Erythroblast (primary cell): ENCODE data around the gene ZNF22.

ENCODE experiments used
- GATA1 ChIP-seq: IDR thresholded peaks from 2 replicates; pipeline ENCODE4 v1.6.1; 2011; ENCODE audit warnings: low read depth, mild to moderate bottlenecking, control low read depth, low read length, moderate library complexity
- POLR2A ChIP-seq: IDR thresholded peaks from 2 replicates; pipeline ENCODE4 v1.6.1; 2011; ENCODE audit warnings: mild to moderate bottlenecking, low read length

DNA sequence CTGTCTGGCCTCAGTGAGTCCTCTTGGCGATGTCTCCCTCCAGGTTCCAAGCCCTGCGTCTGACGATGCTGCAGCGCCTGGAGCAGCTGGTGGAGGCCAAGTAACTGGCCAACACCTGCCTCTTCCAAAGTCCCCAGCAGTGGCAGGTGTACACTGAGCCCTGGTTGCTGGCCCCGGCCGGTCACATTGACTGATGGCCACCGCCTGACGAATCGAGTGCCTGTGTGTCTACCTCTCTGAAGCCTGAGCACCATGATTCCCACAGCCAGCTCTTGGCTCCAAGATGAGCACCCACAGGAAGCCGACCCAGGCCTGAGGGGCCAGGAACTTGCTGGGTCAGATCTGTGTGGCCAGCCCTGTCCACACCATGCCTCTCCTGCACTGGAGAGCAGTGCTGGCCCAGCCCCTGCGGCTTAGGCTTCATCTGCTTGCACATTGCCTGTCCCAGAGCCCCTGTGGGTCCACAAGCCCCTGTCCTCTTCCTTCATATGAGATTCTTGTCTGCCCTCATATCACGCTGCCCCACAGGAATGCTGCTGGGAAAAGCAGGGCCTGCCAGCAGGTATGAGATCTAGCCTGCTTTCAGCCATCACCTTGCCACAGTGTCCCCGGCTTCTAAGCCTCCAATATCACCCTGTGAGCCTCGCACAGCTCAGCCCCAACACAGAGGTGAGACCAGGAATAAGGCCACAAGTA lies 7.3 kb upstream of the ZNF22 start:
- TF ChIP-seq POLR2A (no peak), GATA1 (no peak)
